ENCODE results near the gene ANKRD16.
"Not testable (repeated sequence)": the region's sequence is repeated elsewhere in the genome, so short reads cannot be mapped to it uniquely, and the experiment has no call there.

Gene ANKRD16

DNA sequence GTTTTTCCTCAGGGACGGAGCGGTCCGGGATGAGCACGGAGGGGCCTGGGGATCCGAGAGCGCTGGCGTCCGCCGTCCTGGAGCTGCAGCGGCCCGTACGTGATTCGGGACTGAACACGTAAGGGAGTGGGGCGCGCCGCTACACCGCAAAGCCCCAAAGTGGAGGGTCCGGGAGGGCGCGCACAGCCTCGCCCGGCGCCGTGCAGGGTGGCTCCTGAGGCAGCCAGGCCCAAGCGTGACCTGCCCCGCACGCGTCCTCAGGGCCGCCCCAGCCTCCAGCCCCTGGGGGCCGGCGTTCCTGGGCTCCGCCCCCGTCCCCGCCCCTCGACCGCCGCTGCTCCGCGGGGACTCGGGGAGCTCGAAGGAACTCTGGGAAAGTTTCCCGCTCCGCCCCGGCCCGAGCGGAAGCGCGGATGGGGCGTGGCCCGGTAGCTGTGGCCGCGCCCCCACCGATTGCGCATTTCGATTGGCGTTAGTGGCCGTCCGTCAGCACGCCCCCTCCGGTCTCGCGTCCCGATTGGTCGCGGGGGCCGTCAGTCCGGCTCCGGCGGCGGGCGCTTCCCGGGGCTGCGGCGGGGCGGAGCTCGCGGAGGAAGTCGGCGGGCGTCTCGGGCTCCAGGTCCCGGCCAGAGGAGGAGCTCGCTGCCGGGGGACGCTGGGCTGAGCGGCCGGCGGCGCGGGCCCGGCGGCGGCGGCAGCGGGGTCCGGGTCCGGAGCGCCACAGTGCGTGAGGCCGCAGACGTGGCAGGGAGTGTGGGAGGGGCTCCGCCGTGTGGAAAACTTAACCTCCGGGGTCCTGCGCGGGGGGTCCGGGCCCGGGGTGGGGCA is at the start of gene ANKRD16, which contains the start of gene FBH1:
Gene ANKRD16 (minus strand): TSS at position 270 of the 828 bp plus-strand sequence. CDS start 539 bp downstream, outside the sequence.
Gene FBH1 (plus strand): TSS at position 620 of the 828 bp plus-strand sequence. CDS start 103 bp downstream, at position 723.
- no peak for FAIRE-seq

DNA sequence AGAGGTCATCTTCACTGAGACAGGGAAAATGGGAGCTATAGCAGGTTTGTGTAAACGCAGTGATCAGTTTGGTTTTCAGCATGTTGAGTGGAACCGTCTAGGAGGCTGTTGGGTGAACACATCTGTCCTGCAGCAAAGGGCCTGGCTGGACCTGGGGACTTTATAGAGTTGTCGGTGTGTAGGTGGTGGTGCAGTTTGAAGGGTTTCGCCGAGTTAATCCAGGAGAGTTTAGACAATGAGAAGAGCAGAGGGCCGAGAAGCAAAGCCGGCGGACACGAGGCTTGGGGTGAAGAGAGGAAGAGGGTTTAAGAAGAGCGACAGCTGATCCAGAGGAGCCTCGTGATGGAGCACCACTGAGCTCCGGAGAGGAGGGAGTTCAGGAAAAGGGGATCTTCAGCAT is 48.6 kb upstream of the ANKRD16 start:
- FAIRE-seq, result no peak

DNA sequence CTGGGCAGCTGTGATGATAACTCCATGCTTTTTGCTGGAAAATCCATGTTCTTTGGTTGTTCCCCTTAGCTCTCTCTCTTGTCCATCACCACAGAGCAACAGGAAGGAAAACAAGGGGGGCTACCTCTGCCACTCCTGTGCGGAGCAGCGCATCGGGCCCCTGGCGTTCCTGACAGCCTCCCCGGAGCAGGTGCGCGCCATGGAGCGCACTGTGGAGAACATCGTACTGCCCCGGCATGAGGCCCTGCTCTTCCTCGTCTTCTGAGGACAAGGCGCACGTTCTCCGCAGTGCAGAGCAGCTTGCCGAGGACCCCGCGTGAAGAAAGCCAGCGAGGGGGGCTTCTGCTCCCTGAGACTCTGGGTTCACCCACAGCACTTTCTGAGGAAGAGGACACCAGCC is 47.3 kb upstream of the ANKRD16 start:
- no peak for FAIRE-seq

DNA sequence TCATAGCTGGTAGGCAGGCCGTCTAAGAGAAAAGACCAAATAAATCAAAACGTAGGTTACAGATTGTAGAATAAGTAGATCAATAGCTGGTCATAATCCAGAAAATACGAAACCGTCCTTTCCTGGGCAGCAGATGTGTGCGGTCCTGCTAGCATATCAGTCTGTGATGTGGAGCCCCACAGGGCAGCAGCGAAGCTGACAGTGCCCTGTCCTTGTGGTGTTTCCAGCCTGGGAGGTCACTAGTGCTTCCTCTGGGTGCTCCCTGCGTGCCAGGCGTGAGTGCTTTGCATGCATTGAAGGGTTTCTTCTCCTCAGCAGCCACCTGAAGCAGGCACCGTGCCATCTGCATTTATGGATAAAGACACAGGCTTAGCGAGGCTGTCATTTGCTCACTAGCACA is 45.9 kb upstream of the ANKRD16 start:
- FAIRE-seq, result no peak

DNA sequence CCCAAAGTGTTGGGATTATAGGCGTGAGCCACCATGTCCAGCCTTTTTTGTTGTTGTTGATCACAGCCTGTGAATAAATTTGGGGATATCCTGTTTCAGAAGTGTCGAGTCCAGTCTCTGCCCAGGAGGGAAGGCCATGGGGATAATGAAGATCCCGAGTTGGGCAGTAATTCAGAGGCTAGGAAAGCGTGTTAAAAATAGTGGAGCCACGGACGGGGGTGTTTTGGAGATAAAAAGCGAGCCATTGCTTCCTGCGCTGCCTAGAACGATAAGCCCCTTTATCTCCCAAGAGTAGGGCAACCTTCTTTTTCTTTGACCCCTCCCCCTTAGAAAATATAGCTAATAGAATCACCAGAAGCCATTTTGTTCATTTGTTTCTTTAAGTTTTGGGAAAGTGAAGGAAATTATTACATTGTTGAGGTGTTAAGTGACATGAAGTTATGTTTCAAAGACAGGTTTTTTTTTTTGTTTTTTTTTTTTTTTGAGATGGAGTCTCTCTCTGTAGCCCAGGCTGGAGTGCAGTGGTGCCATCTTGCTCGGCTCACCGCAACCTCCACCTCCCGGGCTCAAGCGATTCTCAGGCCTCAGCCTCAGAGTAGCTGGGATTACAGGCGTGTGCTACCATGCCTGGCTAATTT is 44.3 kb upstream of the ANKRD16 start:
- no peak for FAIRE-seq

GRCh38 chr10:5932345-5932744 is 42.7 kb upstream of the ANKRD16 start:
- FAIRE-seq, result no peak

DNA sequence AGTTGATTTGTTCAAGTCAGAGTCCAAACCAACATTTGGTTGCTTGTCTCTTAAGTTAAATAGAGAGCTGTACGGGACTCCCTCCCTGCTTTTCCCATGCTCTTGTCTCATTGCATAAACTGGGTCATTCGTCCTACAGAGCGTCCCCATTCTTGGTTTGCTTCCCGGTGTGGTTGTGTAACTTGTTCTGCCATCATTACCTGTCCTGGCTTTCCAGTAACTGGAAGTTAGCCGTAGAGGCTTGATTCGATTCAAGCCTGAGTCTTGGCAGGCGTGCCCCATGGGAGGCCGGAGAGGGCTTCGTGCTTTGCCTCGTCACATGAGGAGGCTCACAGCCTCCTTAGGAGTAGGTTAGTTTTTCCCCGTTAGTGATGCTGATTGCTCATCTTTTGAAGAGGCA is 40.6 kb upstream of the ANKRD16 start:
- no peak for FAIRE-seq

GRCh38 chr10:5929442-5929841 is 39.7 kb upstream of the ANKRD16 start:
- FAIRE-seq, result no peak

DNA sequence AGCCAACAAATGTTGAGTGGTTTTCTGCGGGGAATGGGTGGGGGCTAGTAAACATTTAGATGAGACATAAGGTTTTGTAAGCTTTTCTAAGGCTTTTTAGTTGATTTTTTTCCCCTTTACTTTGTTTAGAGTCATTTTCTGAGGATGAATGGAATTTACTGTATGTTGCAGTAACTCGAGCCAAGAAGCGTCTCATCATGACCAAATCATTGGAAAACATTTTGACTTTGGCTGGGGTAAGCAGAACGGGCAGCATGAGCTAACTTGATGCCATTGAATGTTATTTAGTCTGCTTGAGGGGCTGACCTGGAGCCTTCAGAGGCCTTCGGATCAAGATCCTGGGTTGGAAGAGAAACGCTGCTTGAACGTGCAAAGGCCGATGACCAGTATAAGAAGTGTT is 37.6 kb upstream of the ANKRD16 start:
- FAIRE-seq, result no peak

DNA sequence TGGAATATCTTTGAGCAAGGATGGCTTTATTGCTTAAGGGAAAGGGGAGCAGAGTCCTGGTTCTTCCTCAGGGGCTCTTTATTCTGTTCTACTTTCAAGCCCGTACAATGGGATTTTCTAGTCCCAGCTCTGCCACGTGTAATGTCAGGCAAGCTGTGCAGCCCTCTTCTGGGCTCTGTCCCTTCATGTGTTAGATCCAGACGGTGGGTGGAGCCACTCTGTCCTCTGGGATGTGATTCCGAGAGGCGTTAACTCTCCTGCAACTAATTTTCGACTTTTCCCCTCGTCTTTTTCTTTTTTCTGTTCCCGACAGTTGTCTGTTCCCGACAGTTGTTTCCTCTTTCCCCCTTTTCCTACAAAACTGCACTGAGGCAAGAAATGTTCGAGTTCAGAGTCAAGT is 35.2 kb upstream of the ANKRD16 start:
- no peak for FAIRE-seq

DNA sequence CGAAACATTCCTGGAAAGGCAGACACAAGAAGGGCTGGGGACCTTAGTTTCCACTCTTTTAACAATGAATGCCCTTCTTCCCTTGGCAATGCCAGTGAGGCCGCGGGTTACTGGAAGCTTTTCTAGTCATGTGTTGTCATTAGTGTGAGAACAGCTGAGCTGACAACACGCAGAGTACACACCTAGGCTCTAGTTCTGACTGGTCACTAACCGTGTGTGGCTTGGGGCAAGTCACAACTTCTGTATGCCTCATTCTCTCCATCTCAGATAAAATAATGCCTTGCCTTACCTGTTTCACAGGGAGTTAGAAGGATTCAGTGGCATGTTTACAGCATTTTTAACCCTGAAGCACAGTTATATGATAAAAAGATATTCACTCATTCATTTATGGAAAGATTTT is 32.1 kb upstream of the ANKRD16 start:
- no peak for FAIRE-seq

DNA sequence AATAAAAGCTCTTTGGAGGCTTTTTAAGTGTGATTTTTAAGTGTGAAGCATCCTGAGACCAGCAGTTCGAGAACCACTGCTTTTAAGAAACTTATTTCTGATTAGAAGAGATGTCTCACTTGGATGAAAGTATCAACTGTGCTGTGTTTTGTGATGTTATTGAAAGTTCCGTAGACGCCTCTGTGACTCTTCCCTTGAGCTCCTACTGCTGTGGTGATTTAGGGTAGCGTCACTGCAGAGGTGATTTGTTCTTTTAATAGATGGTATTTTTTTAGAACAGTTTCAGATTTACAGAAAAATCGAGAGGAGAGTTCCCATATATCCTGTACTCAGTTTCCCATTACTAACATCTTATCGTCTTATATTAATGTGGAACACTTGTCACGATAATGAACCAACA is 29.9 kb upstream of the ANKRD16 start:
- FAIRE-seq, result no peak

- FAIRE-seq, result no peak
These were observed 29.1 kb upstream of the ANKRD16 start for GRCh38 chr10:5918763-5919162.

GRCh38 chr10:5917305-5917704 is 27.6 kb upstream of the ANKRD16 start:
- FAIRE-seq, result no peak

- no peak for FAIRE-seq
These were observed 25.8 kb upstream of the ANKRD16 start for GRCh38 chr10:5915451-5915850.

- no peak for FAIRE-seq
These were observed 24.0 kb upstream of the ANKRD16 start for GRCh38 chr10:5913736-5914135.

- no peak for FAIRE-seq
These were observed 22.0 kb upstream of the ANKRD16 start for GRCh38 chr10:5911670-5912069.

DNA sequence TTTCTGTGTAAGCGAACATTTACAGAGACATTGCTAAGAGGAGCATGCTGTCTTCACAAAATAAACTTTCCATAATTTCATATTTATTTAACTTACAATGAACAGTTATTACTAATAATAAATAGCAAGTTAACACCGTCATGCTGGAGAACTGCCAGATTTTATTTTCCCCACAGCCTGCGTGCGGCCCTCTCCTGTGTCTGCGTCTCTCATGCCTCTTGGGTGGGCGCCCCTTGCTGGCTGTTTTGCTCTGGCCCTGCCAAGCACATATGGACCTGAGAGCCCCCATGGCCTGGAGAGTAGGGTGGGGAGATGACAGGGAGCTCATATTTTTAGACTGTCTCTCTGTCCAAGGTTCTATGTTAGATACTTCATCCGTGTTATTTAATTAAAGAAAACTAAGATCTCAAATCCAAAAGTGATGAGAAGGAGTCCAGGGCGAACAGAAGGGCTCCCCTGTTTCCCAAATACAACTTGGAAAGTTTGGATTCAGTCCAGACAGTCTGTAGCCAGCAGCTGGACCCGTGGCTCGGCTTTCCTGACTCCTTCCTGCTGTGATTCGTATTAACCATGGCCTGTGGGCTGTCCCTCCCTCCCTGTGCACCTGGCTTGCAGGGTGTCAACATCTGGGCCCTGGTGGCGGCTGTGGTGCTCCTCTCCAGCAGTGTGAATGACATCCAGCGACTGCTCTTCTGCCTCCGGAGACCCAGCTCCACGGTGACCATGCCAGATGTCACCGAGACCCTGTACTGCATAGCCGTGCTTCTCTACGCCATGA is 20.8 kb upstream of the ANKRD16 start:
- no peak for FAIRE-seq

GRCh38 chr10:5908676-5909075 is 19.0 kb upstream of the ANKRD16 start:
- not testable (repeated sequence) for FAIRE-seq

- no peak for FAIRE-seq
These were observed 17.0 kb upstream of the ANKRD16 start for GRCh38 chr10:5906651-5907050.

DNA sequence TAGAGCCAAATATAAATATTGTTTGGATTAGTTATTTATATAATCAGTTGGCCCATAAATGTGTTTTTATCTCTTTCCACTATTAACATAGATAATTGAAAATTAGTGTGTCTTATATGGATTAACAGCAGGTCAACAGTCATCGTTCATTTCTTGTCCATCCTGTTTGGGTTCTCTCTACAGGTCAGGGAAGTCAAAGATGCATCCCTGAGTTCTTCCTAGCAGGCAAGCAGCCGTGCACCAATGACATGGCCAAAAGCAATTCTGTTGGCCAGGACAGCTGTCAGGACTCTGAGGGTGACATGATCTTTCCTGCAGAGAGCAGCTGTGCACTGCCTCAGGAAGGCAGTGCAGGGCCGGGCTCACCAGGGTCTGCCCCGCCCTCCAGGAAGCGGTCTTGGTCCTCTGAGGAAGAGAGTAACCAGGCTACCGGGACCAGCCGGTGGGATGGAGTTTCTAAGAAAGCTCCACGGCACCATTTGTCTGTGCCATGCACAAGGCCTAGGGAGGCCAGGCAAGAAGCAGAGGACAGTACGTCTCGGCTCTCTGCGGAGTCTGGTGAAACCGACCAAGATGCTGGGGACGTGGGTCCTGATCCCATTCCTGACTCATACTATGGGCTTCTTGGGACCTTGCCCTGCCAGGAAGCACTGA is 16.3 kb upstream of the ANKRD16 start:
- no peak for FAIRE-seq

DNA sequence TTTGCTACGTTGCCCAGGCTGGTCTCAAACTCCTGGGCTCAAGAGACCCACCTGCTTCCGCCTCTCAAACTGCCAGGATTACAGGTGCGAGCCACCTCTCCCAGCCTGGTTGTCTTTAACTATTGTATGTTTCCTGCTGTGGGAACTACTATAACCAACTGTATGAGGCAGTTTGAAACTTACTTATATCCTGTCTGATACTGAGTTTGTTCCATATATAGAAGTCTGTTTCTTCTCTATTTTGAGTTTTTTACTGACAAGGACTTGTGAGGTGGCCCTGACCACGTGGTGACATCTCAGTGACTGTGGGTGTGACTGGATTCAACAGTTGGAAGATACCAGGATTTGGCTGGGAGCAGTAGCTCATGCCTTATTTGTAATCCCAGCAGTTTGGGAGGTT is 14.5 kb upstream of the ANKRD16 start:
- FAIRE-seq, result no peak

DNA sequence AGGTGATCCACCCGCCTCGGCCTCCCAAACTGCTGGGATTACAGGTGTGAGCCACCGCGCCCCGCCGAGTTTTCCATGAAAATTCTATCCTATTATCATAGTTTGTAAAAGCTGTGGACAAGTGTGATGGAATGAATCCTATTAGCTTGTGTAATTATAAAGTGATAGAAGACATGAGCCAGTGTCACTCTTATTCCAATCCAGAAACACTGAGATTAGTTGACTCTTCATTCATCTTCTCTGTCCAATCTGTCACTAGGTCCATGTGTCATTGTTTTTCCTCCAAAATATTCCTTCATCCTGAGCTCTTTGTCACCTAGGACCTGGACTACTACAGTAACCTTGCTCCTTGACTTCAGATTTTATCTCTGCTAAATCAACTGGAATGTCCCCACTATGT is 13.9 kb upstream of the ANKRD16 start:
- FAIRE-seq, result no peak

Measured in endometrium (tissue), 2 donors.